Astrocyte (in vitro differentiated cells and primary cell): Measurements from ENCODE around the gene SLC8A3.

Experiments used
- EZH2 ChIP-seq: IDR thresholded peaks from 2 replicates; pipeline ENCODE4 v1.6.1; 2012; ENCODE audit warnings: mild to moderate bottlenecking, low read length, inconsistent platforms; ENCODE audit not compliant: insufficient read depth
- TF ChIP-seq, protein P1 (sequence below): IDR thresholded peaks from 2 replicates; pipeline ENCODE4 v1.5.1; 2011; ENCODE audit warnings: low read depth, mild to moderate bottlenecking, inconsistent platforms, low read length, moderate library complexity; ENCODE audit not compliant: insufficient read depth

GRCh38 chr14:70057519-70058136, 131.1 kb downstream of the SLC8A3 start:
- TF ChIP-seq, protein P1, sequence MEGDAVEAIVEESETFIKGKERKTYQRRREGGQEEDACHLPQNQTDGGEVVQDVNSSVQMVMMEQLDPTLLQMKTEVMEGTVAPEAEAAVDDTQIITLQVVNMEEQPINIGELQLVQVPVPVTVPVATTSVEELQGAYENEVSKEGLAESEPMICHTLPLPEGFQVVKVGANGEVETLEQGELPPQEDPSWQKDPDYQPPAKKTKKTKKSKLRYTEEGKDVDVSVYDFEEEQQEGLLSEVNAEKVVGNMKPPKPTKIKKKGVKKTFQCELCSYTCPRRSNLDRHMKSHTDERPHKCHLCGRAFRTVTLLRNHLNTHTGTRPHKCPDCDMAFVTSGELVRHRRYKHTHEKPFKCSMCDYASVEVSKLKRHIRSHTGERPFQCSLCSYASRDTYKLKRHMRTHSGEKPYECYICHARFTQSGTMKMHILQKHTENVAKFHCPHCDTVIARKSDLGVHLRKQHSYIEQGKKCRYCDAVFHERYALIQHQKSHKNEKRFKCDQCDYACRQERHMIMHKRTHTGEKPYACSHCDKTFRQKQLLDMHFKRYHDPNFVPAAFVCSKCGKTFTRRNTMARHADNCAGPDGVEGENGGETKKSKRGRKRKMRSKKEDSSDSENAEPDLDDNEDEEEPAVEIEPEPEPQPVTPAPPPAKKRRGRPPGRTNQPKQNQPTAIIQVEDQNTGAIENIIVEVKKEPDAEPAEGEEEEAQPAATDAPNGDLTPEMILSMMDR, result no peak
- TF ChIP-seq EZH2, result no peak
